Smooth muscle cell of the brain vasculature (primary cell): ENCODE results near the gene TAS2R38.
"Not testable (repeated sequence)": the region's sequence is repeated elsewhere in the genome, so short reads cannot be mapped to it uniquely, and the experiment has no call there.

Source experiments
- DNase-seq: peaks from one replicate; pipeline ENCODE4 v3.0.0-alpha.2; 2012; ENCODE audit warnings: low read depth, low spot score

Gene TAS2R38

DNA sequence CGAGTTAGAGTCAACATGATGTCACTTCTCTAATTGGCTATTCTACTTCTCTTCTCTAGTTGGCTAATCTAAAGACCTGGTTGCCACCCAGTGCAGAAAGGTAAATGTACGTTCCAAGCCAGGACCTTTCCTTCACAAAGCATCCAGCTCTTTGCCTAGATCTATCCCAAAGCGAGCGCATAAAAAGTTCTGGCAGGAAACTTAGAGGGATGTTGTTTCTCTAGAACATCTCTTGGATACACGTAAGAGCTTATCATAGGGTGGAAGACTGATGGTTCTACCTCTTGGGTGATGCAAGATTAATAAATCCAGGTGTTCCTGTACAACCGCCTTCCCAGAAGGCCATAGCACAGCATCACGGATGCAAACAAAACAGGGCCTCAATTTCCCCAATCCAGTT is at the start of gene TAS2R38:
TSS of gene TAS2R38 (minus strand) at position 101 of the 400 bp plus-strand sequence. CDS start at position 17, 84 bp downstream.
- DNase-seq: no peak

DNA sequence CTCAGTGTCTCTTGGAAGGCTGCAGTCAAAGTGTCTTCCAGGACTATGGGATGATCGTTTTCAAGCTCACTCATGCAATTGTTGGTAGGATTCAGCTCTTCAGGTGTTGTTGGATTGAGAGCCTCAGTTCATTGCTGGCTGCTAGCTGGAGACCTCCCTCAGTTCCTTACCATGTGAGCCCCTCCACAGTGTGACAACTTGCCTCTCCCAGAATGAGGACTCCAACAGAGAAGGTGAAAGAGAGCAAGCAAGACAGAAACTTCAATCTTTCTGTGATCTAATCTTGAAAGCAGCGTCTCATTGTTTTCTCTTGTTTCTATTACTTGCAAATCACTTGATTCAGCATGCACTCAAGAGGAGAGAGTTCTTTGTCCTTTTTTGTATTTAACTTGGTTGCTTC is 44.6 kb upstream of the TAS2R38 start:
- no peak for DNase-seq

DNA sequence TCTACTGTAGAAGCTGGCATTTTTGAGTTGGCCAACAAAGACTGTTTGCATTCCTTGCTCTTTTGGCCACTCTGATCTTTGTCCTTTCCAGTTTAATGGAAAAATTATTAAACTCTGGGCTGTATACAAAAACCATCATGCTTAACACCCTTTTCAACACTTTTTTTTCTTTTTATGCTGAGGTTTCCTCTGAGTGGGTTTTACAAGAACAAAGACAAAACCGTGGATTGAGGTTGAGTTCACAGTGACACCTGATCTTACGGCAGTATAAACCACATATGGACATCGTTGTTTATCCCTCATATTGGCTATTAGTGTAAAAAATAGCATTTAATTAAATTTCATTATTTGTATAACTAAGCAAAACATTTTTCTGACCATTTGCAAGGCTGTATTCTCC is 43.9 kb upstream of the TAS2R38 start:
- DNase-seq: no peak

DNA sequence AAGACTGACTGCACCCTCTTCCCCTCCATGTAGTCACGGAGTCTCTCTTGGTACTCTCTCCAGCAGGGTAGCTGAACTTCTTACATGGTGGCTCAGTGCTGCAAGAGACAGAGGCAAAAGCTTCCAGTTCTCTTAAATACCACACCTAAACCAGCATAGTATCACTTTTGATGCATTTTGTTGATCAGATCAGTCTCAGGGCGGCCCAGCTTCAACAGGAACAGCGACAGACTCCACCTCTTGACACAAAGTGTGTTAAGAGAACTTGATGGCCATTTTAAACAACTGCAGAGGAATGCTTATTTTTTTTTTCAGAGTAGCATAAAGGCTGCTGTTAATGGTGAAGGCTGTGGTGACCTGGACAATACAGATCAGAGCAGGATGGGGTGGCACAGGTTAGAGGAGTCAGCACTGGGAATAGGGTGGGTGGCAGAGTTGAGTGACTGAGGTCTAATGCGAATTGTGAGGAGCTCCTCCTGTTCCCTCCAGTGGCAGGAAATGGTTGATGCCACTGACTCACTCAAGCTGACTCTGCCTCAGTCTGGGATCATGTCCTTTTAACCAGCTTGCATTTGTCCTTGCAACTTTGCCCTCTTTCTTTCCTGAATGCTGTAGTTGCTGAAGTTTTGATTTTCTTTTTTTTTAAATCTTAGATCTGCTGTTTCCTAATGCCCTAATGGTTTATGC is 39.4 kb upstream of the TAS2R38 start:
- no peak for DNase-seq

DNA sequence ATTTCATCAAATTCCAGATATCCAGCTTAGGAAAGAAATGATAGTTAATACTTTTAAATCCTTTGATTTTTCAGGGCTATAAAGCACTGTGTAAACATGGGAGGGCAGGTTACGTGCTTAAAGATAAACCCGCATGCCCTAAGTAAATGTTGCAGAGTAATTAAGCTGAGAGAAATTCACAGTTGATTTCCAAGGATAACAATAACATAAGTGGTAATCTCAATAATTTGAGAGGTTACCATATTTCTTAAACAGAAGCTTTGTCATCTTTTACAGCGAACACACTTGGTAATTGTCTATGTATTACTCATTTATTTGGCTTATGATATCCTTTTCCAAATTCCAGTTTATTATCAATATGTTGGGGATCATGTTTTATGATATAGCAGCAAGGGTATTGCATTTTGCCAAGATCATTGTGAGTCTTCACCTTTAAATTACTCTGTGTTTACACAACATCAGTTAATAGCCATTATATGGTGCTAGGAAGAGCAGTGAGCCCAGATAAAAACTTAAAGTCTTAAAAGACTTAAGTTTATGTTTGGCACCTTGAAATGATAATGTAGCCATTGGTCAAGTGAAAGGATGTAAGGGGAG is 37.5 kb upstream of the TAS2R38 start:
- no peak for DNase-seq

DNA sequence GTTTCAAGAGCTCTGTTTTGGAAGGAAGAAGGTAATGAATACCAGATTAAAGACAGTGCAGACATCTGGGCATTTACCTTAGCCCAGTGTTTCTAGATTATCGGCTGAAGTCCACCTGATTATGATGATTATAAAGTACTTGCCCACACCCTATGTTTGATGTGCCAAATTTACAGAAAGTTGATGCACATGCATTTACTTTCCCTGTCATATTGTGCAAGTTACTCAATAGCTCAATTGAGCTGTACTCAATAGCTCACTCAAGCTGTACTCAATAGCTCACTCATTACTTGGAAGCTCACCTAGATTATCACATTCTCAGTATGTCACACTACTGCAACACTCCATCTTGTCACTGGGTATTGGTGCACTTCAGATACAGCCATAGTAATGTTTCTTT is 35.6 kb upstream of the TAS2R38 start:
- DNase-seq: no peak

DNA sequence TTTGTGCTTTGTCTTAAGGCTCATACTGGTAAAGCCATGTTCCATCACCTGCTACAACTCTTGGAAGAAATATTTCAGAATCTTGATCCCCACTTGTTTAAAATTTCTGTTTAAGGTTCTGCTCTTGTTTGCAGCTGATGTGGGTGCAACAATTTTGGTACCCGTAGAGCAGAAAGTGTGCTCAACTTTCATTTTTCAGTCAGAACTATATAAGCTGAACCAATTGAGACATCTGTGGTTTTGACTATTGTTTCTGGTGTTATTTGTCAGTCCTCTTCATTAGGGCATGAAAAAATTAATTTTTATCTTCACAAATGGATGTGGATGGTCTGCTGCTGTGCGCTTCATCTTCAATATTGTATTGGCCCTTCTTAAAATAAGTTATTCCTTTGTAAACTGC is 33.0 kb upstream of the TAS2R38 start:
- no peak for DNase-seq

DNA sequence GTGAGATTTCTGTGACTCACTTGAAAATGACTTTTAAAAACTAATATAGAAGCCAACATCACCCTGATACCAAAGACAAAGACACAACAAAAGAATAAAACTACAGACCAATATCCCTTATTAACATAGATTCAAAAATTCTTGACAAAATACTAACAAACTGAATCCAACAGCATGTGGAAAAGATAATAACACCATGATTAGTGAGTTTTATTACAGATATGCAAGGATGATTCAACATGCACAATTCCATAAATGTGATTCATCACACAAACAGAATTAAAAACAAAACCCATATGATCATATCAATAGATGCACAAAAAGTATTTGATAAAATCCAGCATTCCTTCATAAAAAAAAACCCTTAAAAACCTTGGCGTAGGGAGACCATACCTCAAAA is 28.6 kb upstream of the TAS2R38 start:
- no peak for DNase-seq

DNA sequence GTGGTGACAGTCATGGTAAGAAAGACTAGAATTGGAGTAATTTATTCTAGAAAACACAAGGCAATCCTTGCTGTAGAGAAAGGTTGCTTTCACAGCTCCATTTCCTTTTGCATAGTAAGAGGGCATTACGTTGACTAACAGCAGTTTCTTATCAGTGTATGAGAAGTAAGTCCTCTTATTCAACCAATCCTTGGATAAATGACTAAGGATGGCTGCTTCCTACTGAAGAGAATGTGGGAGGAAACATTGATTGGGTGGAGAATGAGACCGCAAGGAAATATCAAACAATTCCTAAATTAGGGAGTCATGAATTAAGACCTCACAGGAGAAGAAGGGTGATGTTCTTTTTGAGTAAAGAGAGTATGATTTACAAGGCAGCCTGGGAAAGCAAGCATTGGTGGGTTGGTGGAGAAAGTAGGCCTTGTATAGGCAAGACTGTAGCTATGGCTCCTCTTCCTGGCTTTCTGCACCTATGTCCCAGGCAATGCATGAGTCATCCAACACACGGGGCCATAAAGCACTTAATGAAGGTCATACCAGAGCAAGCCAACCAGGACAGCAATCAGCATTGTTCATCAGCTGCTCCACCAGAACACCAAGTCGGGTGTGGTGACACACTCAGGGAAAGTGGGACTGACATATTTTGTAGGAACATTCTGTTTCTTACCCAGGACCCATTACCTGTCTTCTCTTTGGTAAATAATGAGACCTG is 27.7 kb upstream of the TAS2R38 start:
- DNase-seq: no peak

DNA sequence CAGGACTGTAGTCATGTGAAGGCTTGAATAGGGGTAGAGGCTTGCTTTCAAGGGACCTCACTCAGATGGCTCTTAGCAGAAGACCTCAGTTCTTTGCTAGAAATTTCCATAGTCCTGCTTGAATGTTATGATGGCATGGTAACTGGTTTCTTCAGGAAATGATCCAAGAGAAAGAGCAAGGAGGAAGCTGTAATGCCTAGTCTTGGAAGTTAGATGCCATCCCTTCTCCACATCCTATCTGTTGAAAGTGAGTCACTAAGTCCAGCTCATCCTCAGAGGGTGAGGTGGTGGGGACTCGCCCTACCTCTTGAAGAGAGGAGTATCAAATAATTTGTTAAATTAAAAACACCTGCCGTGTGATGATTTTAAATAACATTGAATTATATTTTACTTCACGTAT is 26.7 kb upstream of the TAS2R38 start:
- no peak for DNase-seq

DNA sequence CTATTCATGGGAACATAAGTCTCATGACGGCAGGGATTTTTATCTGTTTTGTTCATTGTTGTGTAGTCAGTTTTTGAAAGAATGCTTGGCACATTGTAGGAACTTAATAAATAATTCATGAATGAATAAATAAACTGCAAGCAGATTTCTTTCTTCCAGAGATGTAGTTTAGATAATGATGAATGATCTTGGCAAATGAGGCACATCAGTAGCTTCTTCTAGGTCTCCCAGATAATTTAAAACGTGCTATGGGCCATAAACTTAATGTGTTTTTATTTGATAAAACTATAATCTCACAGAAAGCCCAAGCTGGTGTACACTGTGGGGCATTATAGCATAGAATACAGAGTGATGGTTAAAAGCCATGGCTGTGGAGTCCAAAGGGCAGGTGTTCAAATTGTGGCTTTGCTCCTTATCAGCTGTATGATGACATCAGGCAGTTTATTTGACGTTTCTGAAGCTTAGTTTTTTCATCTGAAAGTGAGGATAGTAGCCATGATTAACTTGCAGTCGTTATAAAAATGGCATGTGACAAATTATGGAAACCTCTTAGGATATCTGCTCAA is 25.6 kb upstream of the TAS2R38 start:
- no peak for DNase-seq

DNA sequence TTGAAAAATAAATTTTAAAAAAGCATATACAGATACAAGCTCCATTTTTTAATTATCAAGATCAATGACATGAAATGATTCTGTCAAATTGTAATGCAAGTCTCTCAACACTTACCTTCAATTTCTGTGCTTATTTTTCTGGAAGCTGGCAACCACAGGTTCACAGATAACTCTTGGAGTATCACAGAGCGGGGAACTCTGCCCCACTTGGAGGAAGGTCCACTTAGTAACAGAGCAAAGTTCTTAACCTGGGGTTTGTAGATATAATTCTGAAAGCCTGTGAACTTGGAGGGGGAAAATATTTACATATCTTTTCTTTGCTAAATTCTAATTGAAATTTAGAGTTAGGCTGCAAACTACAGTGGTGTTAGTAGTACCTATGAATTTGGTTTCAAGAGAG is 19.8 kb upstream of the TAS2R38 start:
- DNase-seq: no peak

DNA sequence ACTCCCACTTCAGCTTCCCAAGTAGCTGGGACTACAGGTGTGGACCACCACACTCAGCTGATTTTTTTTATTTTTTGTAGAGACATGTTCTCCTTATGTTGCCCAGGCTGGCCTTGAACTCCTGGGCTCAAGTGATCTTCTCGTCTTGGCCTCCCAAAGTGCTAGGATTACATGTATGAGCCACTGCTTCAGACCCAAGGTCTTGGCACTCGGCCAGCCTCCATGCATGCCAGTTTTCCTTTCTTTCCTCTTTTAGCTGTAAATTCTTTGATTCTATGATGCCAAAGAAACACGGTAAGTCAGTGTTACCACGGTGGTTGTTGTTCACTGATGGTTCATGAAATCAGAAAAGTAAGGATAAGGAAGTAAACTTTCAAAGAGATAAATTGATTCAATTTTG is 19.1 kb upstream of the TAS2R38 start:
- DNase-seq: no peak

DNA sequence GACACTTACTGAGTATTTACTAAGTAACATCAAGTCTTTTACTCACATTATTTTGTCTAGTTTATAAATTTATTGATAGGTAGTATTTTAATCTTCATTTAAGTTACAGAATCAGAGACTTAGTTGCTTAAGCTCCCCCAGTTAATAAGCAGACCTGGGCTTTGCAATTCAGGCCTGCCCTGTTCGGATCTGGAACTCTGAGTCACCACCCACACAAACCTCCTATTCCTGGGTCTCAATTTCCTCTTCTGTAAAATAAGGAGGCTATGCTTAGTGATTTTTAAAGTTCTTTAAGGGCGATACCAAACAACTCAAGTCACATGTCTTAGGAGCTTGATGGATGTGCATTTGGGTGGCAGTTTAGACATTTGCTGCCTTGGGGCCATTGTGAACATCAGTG is 18.6 kb upstream of the TAS2R38 start:
- no peak for DNase-seq

DNA sequence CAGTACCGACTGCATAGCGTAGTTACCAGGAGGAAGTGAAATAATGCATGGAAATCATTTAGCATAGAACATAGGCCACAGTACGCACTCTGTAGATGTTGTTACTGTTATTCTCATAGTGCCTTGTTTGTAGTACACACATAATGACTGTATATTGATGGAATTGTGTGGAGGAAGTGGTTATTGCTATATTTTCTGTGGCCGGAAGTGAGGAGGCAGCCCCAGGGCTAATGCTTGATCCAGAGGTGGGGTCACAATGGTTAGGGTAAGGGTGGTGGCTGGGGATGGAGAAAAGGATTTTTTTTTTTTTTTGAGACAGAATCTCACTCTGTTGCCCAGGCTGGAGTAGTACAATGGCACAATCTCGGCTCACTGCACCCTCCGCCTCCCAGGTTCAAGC is 17.6 kb upstream of the TAS2R38 start:
- no peak for DNase-seq

DNA sequence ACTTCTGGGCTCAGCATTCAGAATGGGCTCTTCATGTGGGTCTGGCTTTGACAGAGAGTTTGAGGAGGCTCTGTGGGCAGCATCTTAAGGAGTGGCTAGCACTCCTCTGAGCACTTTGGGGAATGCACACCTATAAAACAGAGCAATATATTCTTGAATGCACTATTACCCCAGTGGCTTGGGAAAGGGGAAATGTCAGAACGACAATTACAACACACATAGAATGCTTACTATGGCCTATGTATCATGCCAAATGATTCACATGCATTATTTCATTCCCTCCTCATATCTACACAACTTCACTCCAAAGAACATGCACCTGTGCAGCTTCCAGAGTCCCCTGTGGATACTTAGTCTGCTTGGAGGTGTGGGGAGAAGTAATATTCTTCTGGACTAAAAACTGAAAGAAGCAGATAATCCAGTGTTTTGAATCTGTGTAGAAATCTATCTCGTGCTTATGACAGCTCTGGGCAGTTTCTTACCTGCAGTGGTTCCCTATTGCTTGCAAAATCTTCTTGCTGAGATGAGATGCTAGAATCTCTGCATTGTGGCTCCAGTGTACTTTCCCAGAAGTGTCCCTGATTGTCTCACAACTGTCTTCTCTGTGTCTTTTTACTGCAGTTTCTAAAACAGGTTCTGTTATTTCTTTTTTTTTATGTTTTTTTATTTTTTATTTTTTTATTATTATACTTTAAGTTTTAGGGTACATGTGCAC is 16.6 kb upstream of the TAS2R38 start:
- DNase-seq: no peak

DNA sequence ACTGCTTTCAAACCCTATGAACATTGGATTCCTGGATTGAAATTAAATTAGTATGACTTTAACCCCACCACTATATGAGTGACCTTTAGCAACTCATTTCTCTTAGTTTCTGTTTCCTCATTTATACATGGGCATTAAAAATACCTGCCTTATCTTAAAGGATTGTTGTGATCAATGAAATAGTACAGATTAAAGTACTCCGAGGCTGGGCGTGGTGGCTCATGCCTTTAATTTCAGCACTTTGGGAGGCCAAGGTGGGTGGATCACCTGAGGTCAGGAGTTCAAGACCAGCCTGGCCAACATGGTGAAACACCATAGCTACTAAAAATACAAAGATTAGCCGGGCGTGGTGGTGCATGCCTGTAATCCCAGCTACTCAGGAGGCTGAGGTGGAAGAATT is 14.2 kb upstream of the TAS2R38 start:
- not testable (repeated sequence) for DNase-seq

DNA sequence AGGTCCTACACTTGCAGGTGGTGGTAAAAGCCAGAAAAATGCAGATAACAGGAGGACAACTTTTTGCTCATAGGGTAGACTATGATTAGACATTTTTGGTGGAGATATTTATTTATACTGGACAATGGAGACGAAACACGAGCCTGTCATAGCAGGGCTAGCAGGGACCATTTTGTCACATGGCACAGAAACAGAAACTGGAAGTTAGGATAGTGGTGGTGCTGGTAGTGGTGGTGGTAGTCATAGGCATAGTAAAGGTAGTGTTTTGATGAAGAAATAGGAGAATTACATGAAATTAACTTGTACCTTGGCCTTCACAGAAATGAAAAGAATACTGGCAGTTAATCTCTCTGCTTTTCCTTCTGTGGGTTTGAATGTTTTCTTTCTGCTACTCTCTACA is 13.3 kb upstream of the TAS2R38 start:
- no peak for DNase-seq

DNA sequence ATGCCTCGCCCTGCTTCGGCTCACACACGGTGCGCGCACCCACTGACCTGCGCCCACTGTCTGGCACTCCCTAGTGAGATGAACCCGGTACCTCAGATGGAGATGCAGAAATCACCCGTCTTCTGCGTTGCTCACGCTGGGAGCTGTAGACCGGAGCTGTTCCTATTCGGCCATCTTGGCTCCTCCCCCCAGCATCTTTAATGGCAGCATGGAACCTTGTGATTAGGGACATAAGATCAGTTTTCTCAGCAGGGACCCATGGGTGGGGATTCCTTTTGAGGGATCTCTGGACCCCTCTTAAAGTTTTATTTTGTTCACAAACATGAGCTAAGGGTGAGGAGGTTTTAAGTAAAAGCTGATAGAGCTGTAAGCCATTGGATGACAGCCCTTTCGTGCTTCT is 12.4 kb upstream of the TAS2R38 start:
- DNase-seq: not testable (repeated sequence)

DNA sequence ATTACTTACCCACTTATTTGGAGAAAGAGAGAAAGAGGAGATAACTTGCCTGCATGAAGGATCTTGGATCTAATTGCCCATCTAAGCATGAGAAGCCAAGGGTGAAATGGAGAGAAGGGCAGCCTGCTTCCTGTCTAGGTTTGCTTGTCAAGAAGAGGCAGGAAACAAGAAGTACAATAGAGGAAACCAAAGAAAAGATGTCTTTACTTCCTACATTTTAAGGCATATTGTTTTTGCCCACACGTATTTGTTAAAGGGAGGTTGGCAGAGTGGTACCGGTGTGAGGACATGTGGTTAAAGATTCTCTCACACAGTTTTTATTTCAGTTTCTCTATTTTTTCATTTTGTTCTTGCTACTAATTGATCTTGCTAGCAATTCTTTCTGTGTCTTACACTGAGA is 6.0 kb upstream of the TAS2R38 start:
- DNase-seq: no peak

DNA sequence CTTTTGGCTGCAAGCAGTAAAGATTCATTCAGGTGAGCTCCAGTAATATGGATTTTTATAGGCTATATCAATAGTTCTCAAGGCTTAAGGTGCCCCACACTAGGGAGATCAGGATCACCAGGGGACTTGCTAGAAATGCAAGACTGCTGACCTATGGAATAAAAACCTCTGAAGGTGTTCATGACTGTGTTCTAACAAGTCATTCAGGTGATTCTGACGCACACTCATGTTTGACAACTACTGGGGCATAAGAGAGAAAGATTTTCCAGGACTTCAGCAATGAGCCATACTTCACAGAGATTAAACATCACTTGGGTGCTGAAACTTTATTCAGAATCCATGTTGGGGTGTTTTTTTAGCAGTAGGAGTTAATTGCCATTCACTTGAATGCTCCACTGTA is 4.8 kb upstream of the TAS2R38 start:
- DNase-seq: no peak
